GM18909 (cell line): ENCODE measurements around the gene GPR176.
"Not testable (repeated sequence)": the region's sequence is repeated elsewhere in the genome, so short reads cannot be mapped to it uniquely, and the experiment has no call there.

Source experiments
- ATAC-seq: cut with Tn5 transposase; IDR thresholded peaks from one replicate; pipeline ENCODE4 v1.9.1; 2021; ENCODE audit warnings: mild to moderate bottlenecking; ENCODE audit not compliant: unreplicated experiment, poor library complexity

The GPR176 gene

GRCh38 chr15:39896101-39896500, 24.0 kb downstream of the GPR176 start:
- no peak for ATAC-seq

GRCh38 chr15:39893051-39893450, 27.0 kb downstream of the GPR176 start:
- not testable (repeated sequence) for ATAC-seq

DNA sequence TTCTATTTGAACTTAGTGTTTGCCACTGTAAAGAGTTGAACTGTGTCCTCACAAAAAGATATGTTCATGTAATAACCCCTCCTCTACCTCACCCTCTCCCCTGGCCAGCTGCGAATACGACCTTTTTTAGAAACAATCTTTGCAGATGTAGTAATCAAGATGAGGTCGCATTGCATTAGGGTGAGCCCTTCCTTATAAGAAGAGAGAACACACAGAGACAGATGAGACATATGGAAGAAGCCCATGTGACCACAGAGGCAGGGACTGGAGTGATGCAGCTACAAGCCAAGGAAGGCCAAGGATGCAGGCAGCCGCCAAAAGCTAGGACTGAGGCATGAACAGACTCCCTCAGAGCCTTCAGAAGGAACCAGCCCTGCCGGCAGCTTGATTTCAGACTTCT, 27.6 kb downstream of the GPR176 start:
- no peak for ATAC-seq

- ATAC-seq, result no peak
These were observed 29.4 kb downstream of the GPR176 start for GRCh38 chr15:39890621-39891020.

DNA sequence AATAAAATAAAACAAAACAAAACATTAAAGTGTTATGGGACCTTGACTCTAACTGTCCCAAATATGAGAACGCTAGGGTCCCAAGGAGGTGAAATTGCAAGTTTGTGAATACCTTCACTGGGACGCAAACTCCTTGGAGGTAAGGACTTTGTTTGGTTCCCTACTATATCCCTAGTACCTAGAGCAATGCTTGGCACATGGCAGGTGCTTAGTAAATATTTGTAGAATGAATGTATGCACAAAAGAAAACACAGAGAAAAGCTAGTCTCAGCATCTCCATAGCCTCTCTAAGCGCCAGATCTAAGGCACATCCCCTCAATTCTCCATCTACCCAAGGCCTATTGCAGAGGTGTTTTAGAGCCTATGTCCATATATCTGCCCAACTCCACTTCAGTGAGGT, 30.5 kb downstream of the GPR176 start:
- no peak for ATAC-seq

DNA sequence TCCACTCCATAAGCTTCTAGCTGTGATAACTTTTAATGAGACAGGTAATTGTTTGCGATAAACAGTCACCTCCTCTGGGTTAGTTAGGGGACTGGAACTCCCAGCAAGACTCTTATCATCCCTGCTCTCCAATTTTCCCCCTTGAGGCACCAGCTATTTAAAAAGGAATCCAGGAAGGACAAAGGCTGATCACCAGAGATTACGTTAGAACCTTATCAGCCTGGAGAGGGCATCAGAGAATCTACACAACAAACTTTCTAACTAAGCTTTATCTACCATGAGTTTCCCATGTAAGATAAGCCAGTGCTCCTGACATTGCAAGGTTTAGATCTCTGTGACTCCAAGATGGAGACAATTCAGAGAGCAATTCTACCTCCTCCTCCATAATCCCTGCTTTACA, 31.3 kb downstream of the GPR176 start:
- ATAC-seq, result no peak

DNA sequence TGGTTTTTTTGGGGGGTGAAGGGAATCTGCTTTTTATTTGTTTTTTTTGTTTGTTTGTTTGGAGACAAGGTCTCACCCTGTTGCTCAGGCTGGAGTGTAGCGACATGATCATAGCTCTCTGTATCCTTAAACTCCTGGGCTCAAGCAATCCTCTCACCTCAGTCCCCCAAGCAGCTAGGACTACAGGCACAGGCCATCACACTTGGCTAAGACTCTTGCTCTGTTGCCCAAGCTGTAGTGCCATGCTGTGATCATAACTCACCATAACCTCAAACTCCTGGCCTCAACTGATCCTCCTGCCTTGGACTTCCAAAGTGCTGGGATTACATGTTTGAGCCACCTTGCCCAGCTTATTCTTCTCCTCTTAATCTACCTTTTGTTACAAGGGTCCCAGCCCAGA, 31.8 kb downstream of the GPR176 start:
- ATAC-seq, result no peak

DNA sequence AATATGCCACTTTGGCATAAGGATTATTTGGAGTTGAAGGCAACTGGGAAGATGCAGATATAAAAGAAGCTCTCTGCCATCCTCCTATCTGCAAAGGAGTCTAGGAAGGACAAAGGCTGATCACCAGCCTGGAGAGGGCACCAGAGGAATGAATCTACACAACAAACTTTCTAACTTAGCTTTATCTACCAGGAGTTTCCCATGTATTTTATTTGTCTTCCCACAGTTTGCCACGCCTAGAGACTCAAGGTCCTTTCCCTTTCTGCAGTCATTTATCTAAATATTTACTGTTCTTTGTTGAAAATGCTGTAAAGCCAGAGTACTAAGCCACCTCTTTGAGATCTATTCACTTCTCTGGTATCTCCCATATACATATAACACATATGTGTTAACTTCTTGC, 32.2 kb downstream of the GPR176 start:
- ATAC-seq, result no peak

DNA sequence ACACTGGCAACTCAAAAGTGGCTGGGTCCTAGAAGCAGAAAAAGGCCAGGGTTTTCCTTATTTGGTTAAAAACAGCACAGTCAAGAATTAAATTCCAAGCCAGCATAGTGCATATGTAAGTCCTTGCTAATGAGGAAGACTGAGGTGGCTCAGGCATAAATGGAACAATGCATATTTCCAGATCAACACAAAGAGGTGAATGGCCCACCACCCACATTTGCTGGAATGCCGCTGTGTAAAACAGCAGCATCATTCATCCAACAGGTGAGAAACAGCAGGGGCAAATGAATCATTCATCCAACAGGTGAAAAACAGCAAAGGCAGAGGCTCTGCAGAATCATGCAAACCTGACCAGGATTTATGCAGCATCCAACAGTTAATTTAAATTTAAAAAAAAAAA, 32.9 kb downstream of the GPR176 start:
- no peak for ATAC-seq

DNA sequence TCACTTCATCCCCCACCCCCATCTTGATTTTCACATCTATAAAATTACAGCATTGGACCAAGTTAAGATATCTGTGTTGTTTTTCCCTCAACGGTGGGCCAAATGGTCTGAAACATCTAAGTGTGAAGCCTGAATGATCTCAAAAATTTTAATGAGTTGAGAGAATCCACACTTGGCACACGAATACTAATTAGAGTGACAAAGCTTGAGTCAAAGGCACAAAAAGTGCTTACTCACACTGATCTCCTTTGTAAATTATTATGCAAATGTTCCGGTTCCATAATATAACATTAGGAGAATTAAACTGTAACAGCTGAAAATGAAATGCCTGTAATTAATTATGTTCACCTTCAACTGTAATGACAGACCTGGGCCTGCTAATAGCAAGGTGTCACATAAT, 33.6 kb downstream of the GPR176 start:
- no peak for ATAC-seq

- ATAC-seq, result no peak
These were observed 34.8 kb downstream of the GPR176 start for GRCh38 chr15:39885099-39885777.

GRCh38 chr15:39884351-39884750, 35.7 kb downstream of the GPR176 start:
- no peak for ATAC-seq

DNA sequence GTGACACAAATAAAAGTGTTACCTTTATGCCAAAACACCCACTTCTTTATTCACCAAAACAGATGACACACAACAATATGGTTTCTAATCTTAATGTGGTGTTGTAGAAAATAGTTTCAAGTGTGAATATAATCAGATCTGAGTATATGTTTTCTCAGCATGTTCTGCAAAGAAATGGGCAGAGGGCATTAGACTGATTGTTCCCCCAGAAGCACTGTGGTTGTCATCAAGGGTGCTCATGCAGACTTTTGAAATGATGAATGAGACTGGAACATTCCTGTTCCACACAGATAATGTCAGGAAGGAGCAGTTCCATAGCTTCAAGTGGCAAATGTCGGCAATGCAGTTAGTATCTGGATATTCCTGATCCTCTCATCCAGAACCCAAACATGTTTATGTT, 37.5 kb downstream of the GPR176 start:
- ATAC-seq, result no peak

DNA sequence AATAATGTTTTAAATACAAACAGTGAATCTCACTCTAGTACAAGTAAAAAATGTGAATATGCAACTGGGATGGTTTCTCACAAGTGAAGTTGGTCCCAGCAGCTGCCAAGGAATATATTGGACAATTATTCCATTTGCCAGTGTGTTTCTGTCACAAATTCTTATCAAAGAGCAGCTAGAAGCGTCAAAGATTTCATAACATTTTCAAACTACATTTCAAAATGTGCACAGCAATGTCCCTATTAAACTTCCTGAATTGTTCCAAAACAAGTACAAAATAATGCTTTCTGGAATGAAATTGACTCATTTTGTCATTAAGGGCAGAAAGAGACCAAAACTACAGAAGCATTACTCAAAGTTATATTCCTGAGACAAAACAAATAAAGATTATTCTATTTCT, 38.3 kb downstream of the GPR176 start:
- no peak for ATAC-seq

DNA sequence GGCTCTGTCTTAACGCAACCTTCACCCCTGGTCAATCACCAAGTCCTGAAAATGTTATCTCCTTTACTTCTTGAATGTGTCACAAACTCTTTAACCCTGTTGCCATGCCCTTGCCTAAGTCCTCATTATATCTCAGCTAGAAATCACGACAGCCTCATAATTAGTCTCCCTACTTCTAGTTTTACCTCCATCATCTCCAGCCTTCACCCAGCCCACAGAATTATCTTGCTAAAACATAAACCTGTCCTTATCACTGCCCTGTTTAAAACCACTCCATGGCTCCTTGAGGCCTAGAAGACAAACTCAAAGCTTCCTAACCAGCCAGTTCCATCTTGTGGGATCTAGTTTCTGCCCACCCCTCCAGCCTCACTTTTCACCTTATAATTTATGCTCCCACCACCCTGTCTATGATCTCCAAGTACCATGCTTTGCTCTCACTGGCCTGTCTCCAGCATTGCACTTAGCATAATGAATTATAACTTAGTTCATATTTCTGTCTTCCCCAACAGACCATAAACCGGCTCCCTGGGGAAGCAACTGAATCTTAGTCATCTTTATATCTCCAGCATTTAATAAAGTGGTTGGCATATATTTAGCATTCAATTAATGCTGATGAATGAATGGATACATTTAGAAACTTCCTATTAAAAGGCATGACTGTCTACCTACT, 39.2 kb downstream of the GPR176 start:
- ATAC-seq, result no peak

GRCh38 chr15:39878406-39878785, 41.7 kb downstream of the GPR176 start:
- ATAC-seq, result no peak

GRCh38 chr15:39874890-39875549, 45.0 kb downstream of the GPR176 start:
- ATAC-seq, result no peak

- ATAC-seq, result no peak
These were observed 46.1 kb downstream of the GPR176 start for GRCh38 chr15:39873978-39874377.

DNA sequence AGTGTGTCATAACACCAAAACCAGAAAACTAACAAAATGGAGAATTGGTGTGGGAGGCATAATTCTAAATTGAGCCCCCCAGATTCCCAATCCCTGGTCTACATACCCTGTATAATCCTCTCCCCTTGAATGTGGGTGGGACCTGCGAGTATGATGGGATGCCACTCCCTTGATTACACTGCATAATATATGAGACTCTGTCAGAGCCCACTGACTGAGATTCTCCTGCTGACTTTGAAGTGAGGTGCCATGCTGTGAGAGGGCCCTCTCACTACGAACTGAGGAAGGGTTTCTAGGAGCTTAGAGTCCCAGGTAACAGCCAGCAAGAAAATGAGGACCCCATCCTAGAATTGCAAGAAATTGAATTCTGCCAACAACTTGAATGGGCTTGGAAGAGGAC, 49.5 kb downstream of the GPR176 start:
- no peak for ATAC-seq

GRCh38 chr15:39869858-39870515, 50.1 kb downstream of the GPR176 start:
- no peak for ATAC-seq

DNA sequence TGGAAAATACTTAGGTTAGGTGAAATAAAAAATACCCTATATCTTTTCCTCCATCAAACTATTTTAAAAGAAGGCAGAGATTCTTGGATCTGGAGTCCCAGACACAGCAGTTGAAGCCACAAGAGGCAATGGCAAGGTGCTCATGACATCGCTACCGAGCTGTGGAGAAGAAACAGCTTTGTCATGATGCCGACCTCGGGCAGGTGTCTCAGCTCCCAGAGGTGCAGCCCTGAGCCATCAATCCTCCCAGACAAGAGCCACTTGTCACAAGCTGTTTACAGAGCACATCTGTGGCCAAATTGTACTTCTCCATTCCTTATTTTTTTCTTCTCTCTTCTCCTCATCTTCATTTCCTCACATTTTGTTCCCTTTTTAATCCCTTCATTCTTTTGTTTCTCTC, 50.8 kb downstream of the GPR176 start:
- no peak for ATAC-seq
